MM.1S (cell line): ENCODE results near the gene PTPRN2.

ENCODE experiments used
- CTCF ChIP-seq: fragments of 300-600 bp; sonication (generic); IDR thresholded peaks from 2 replicates; pipeline ENCODE4 v1.5.1; 2016; ENCODE audit warnings: antibody characterized with exemption, low read length, mixed read lengths
- EZH2 ChIP-seq: fragments of 300-600 bp; sonication (generic); optimal IDR thresholded peaks from 2 replicates; pipeline ENCODE3; 2017; ENCODE audit warnings: low read depth, mild to moderate bottlenecking, antibody characterized with exemption, low read length, mixed read lengths

DNA sequence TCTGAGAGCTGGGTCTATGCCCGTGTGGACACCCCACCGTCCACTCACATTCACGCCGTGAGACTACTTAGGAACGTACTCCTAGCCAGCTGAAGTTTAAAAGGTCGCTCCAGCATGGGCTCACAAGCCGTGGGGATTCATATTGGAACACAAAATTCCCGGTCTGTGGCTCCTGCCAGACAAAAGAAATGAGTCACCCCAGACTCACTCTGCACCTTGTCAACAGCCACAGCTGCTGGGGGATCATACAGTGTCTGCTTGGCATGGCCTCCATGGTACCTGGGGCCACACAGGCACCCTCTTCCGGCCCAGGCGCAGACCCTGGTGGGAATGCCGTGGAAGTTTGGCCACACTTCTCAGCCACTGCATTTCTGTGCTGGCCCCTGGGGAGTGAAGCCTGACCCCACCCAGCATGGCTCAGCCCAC, 1022.4 kb downstream of the PTPRN2 start:
- TF ChIP-seq CTCF, result no peak
- no peak for TF ChIP-seq EZH2
